Keratinocyte (primary cell): ENCODE data around the gene CXXC5. TPM values are rescaled to one million over a fixed set of nuclear protein-coding genes. Genes with fewer than 3 reads are reported as not detected.

Experiments
- DNase-seq: peaks from one replicate; pipeline ENCODE4 v3.0.0-alpha.2; 2011; ENCODE audit warnings: low read depth, missing footprints, low spot score
- FAIRE-seq: peaks from 2 replicates; lab custom pipeline; 2011; peaks lifted over from hg19 to GRCh38; lab: Jason Lieb, UNC
- H2AFZ ChIP-seq: 2 replicates; pipeline ENCODE4 v1.6.0; 2012; ENCODE audit warnings: low read length, control low read depth, inconsistent platforms; ENCODE audit not compliant: control insufficient read depth
- H3K27ac ChIP-seq: 2 replicates; pipeline ENCODE4 v1.5.1; 2011; ENCODE audit warnings: low read length; ENCODE audit not compliant: control insufficient read depth, insufficient read depth
- H3K27me3 ChIP-seq: 3 replicates; pipeline ENCODE4 v1.6.0; 2011; ENCODE audit warnings: low read length; ENCODE audit not compliant: control insufficient read depth, insufficient read depth; ENCODE audit errors: extremely low read depth
- H3K36me3 ChIP-seq, 2 experiments: 2 replicates in 1 of 2; 3 replicates in 1 of 2; pipeline ENCODE4 v1.5.1; 2011; ENCODE audit warnings: low read length in 2 of 2, mild to moderate bottlenecking in 1 of 2; ENCODE audit not compliant: control insufficient read depth in 2 of 2, insufficient read depth in 2 of 2; ENCODE audit errors: extremely low read depth in 1 of 2
- H3K4me1 ChIP-seq: 3 replicates; pipeline ENCODE4 v1.5.1; 2011; ENCODE audit warnings: low read length; ENCODE audit not compliant: control insufficient read depth, insufficient read depth; ENCODE audit errors: extremely low read depth
- H3K4me2 ChIP-seq: 3 replicates; pipeline ENCODE4 v1.6.0; 2011; ENCODE audit warnings: low read depth, low read length; ENCODE audit not compliant: control insufficient read depth, insufficient read depth; ENCODE audit errors: extremely low read depth
- H3K4me3 ChIP-seq, 3 experiments: fragments of 200-600 bp in 1 of 3; sonication (generic) in 1 of 3; 2 replicates in 2 of 3; 3 replicates in 1 of 3; pipeline ENCODE4 v1.5.1; 2011 to 2016; ENCODE audit warnings: low read length in 3 of 3, mild to moderate bottlenecking in 3 of 3, control low read depth in 2 of 3, inconsistent platforms in 1 of 3, low read depth in 1 of 3, mixed read lengths in 1 of 3, mixed run types in 1 of 3, moderate library complexity in 1 of 3; ENCODE audit not compliant: control insufficient read depth in 2 of 3, insufficient read depth in 2 of 3; ENCODE audit errors: extremely low read depth in 1 of 3
- H3K79me2 ChIP-seq: 2 replicates; pipeline ENCODE4 v1.6.0; 2012; ENCODE audit warnings: low read length; ENCODE audit not compliant: control insufficient read depth, insufficient read depth
- H3K9ac ChIP-seq: 3 replicates; pipeline ENCODE4 v1.6.0; 2011; ENCODE audit warnings: low read length; ENCODE audit not compliant: control insufficient read depth, insufficient read depth; ENCODE audit errors: extremely low read depth
- H3K9me1 ChIP-seq: 3 replicates; pipeline ENCODE4 v1.6.0; 2011; ENCODE audit warnings: low read length; ENCODE audit not compliant: control insufficient read depth, insufficient read depth; ENCODE audit errors: extremely low read depth
- H3K9me3 ChIP-seq: 2 replicates; pipeline ENCODE4 v1.5.1; 2012; ENCODE audit warnings: low read depth, low read length; ENCODE audit not compliant: control insufficient read depth
- H4K20me1 ChIP-seq: 3 replicates; pipeline ENCODE4 v1.6.0; 2011; ENCODE audit warnings: low read length; ENCODE audit not compliant: control insufficient read depth, insufficient read depth; ENCODE audit errors: extremely low read depth
- EZH2 ChIP-seq: IDR thresholded peaks from one replicate; pipeline ENCODE4 v1.6.1; 2012; ENCODE audit warnings: inconsistent platforms, mild to moderate bottlenecking, low read length, moderate library complexity
- dilution Hi-C: fragments of 300-500 bp; cut with MboI; formaldehyde crosslinking; loops from one replicate; pipeline ENCODE4 v1.7.0; 2020; ENCODE audit warnings: low sequenced_read_pairs; ENCODE audit not compliant: extremely low pct_ligation_motif_present
- polyA plus RNA-seq, 5 experiments: library from polyadenylated mRNA; depleted of rRNA in 3 of 5; stranded (reverse) in 3 of 5; stranded (forward) in 1 of 5; unstranded in 1 of 5; fragments of >200 nt; gene quantifications; 1 replicate in 1 of 5; 2 replicates in 3 of 5; 3 replicates in 1 of 5; pipeline versions ENCODE4 v1.2.1 to v1.2.3, GENCODE V29; 2011 to 2012; ENCODE audit warnings: missing spikeins in 2 of 5, low read depth in 1 of 5, low replicate concordance in 1 of 5
- TF ChIP-seq, protein P1 (sequence below), 3 experiments: IDR thresholded peaks in 1 of 3; conservative IDR thresholded peaks in 1 of 3; optimal IDR thresholded peaks in 1 of 3; 2 replicates in 2 of 3; 3 replicates in 1 of 3; pipeline versions ENCODE3 to v1.5.1; 2011; ENCODE audit warnings: low read length in 3 of 3, mild to moderate bottlenecking in 3 of 3, moderate library complexity in 2 of 3, control low read depth in 1 of 3, inconsistent platforms in 1 of 3; ENCODE audit not compliant: insufficient read depth in 2 of 3; ENCODE audit errors: extremely low read depth in 1 of 3

Gene CXXC5
- polyA plus RNA-seq, 1 donor (not counting 4 experiments of a cell fraction or from before 2014, with no cell fraction given), result 1.0 TPM

DNA sequence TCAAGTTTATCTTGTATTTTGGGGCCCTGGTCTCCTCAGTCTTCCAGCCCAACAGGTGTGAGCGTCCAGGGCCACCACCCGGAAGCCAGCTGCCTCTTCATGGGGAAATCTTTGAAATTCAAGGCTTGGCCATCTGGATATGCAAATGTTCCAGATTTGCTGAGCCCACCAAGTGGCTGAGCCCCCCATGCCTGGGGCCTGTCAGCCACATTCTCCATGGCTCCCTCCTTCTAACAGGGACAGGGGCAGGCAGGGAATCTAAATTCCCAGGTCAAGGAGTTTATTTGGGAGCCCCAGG is 14.2 kb upstream of the CXXC5 start:
- Histone ChIP-seq H3K79me2 (no peaks in the 10 kb centered on the region), H3K4me3 (no peak overlapping the region), H2AFZ (no peak overlapping the region), H4K20me1 (peaks cover 4% of the 10 kb centered on the region), H3K36me3 (peaks cover 4 to 7% of the 10 kb centered on the region in 2 experiments), H3K27me3 (no peaks in the 10 kb centered on the region), H3K9me1 (no peaks in the 10 kb centered on the region), H3K4me2 (no peak overlapping the region), H3K9me3 (no peaks in the 10 kb centered on the region), H3K4me1 (peaks cover 25% of the 10 kb centered on the region), H3K27ac (no peak overlapping the region), H3K9ac (no peak overlapping the region)
- DNase-seq (no peak), FAIRE-seq (no peak)
- TF ChIP-seq, protein P1, sequence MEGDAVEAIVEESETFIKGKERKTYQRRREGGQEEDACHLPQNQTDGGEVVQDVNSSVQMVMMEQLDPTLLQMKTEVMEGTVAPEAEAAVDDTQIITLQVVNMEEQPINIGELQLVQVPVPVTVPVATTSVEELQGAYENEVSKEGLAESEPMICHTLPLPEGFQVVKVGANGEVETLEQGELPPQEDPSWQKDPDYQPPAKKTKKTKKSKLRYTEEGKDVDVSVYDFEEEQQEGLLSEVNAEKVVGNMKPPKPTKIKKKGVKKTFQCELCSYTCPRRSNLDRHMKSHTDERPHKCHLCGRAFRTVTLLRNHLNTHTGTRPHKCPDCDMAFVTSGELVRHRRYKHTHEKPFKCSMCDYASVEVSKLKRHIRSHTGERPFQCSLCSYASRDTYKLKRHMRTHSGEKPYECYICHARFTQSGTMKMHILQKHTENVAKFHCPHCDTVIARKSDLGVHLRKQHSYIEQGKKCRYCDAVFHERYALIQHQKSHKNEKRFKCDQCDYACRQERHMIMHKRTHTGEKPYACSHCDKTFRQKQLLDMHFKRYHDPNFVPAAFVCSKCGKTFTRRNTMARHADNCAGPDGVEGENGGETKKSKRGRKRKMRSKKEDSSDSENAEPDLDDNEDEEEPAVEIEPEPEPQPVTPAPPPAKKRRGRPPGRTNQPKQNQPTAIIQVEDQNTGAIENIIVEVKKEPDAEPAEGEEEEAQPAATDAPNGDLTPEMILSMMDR (optimal IDR thresholded peaks at IDR 0.05 in 1 of 3, IDR thresholded peaks at IDR 0.05 in 1 of 3, conservative IDR thresholded peaks at IDR 0.05 in 1 of 3; ENCODE audit: extremely low read depth in 1 of 3, insufficient read depth in 2 of 3, low read length in 3 of 3), result no peak
- TF ChIP-seq EZH2, result no peak
- dilution Hi-C loops, result no loop called here

DNA sequence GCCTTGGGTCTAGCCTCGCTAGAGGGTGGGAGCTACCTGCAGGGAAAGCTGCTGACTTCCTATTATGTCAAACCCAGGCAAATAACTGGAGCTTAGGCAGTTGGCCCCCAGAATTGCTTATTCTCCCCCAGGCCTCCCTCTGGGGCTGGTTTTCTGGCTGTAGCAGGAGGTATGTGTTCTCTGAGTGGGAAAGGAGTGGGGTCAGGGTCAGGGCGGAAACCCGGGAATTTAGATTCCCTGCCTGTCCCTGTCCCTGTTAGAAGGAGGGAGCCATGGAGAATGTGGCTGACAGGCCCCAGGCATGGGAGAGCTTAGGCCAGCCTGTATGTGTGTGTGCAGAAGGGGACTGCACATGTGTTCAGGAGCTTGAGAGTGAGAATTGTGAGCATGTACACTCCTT is 13.6 kb upstream of the CXXC5 start:
- H3K9me1 ChIP-seq, result no peaks in the 10 kb centered on the region
- H3K27ac ChIP-seq, result no peak overlapping the region
- peaks cover 25% of the 10 kb centered on the region for H3K4me1 ChIP-seq
- H3K4me2 ChIP-seq, result no peak overlapping the region
- dilution Hi-C loops, result no loop called here
- no peak overlapping the region for H2AFZ ChIP-seq
- H3K9ac ChIP-seq, result no peak overlapping the region
- FAIRE-seq (no peak), DNase-seq (no peak)
- no peak overlapping the region for H3K4me3 ChIP-seq
- peaks cover 4% of the 10 kb centered on the region for H4K20me1 ChIP-seq
- H3K27me3 ChIP-seq, result no peaks in the 10 kb centered on the region
- no peaks in the 10 kb centered on the region for H3K79me2 ChIP-seq
- peaks cover 3 to 4% of the 10 kb centered on the region in 2 experiments for H3K36me3 ChIP-seq
- no peaks in the 10 kb centered on the region for H3K9me3 ChIP-seq
- no peak for TF ChIP-seq EZH2
- TF ChIP-seq, protein P1 (optimal IDR thresholded peaks at IDR 0.05 in 1 of 3, IDR thresholded peaks at IDR 0.05 in 1 of 3, conservative IDR thresholded peaks at IDR 0.05 in 1 of 3; ENCODE audit: extremely low read depth in 1 of 3, insufficient read depth in 2 of 3, low read length in 3 of 3), result no peak
